ENCODE measurements around the gene IGLON5.

DNA sequence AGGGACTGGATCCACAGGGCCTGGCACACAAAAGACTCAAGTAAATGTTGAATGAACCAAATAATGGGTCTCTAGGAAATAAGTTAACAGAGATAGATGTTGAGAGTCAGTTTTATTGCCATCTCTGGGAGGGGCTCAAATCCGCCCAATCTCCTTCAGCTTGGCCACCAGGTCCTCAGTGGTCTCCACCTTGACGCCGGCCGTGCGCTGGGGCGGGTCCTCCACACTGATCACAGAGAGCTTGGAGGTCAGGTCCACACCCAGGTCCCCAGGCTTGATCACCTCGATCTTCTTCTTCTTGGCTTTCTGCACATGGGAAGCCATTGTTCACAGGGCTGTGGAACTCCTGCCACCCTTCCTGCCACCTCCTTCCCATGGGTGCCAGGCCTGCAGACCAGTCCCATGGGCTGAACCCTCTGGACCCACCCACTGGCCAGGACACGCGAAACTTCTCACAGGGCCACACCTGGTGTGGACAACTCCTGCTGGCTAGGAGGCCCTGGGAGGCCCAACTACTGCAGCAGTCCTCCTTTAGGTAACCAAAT lies 33.7 kb downstream of the IGLON5 start:
- TF ChIP-seq, protein P1, sequence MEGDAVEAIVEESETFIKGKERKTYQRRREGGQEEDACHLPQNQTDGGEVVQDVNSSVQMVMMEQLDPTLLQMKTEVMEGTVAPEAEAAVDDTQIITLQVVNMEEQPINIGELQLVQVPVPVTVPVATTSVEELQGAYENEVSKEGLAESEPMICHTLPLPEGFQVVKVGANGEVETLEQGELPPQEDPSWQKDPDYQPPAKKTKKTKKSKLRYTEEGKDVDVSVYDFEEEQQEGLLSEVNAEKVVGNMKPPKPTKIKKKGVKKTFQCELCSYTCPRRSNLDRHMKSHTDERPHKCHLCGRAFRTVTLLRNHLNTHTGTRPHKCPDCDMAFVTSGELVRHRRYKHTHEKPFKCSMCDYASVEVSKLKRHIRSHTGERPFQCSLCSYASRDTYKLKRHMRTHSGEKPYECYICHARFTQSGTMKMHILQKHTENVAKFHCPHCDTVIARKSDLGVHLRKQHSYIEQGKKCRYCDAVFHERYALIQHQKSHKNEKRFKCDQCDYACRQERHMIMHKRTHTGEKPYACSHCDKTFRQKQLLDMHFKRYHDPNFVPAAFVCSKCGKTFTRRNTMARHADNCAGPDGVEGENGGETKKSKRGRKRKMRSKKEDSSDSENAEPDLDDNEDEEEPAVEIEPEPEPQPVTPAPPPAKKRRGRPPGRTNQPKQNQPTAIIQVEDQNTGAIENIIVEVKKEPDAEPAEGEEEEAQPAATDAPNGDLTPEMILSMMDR (IDR thresholded peaks at IDR 0.05), result no peak
- no peak for TF ChIP-seq POLR2A (IDR thresholded peaks at IDR 0.05)
- no peak for TF ChIP-seq POLR2AphosphoS5 (IDR thresholded peaks at IDR 0.05)

Measured in prostate gland (tissue), 2 donors.